Measurements from ENCODE around the gene UGDH. TPM values are rescaled to one million over a fixed set of nuclear protein-coding genes. Genes with fewer than 3 reads are reported as not detected.
"Not testable (repeated sequence)": the region's sequence is repeated elsewhere in the genome, so short reads cannot be mapped to it uniquely, and the experiment has no call there.

UGDH gene
- total and polyA plus RNA-seq, 4 donors, result 33.1 to 241 (median 84.0) TPM

- Histone ChIP-seq H3K9me3 (ENCODE audit: control insufficient read depth in 4 of 4, low read length in 3 of 4) (no peaks in the 10 kb centered on the region), H3K27ac (ENCODE audit: low read depth in 1 of 2, low read length in 2 of 2) (no peak overlapping the region), H3K36me3 (ENCODE audit: control insufficient read depth in 4 of 4, insufficient read depth in 3 of 4, low read depth in 1 of 4, low read length in 3 of 4) (peaks cover 0 to 3% (median 3%) of the 10 kb centered on the region in 4 donors), H3K9ac (ENCODE audit: low read depth in 1 of 2, low read length in 2 of 2) (no peak overlapping the region), H3K4me3 (ENCODE audit: low read depth in 1 of 3, low read length in 3 of 3) (no peak overlapping the region), H3K27me3 (ENCODE audit: control insufficient read depth in 4 of 4, insufficient read depth in 4 of 4, low read length in 3 of 4) (no peaks in the 10 kb centered on the region), H3K4me1 (ENCODE audit: control insufficient read depth in 4 of 4, insufficient read depth in 4 of 4, low read length in 3 of 4) (peaks cover 0 to 29% (median 19%) of the 10 kb centered on the region in 4 donors)
- WGBS, result 9% methylated on average over 1 of the region's 1 CpG
- no peak for DNase-seq (ENCODE audit: low spot score)
- TF ChIP-seq MAX (IDR thresholded peaks at IDR 0.05), result no peak
- no peak for TF ChIP-seq REST (IDR thresholded peaks at IDR 0.05)
- no peak for TF ChIP-seq EGR1 (IDR thresholded peaks at IDR 0.05; ENCODE audit: low read depth in 2 of 2)
- TF ChIP-seq GABPA (IDR thresholded peaks at IDR 0.05 in 1 of 2, conservative IDR thresholded peaks at IDR 0.05 in 1 of 2), result no peak
- no peak for TF ChIP-seq TAF1 (conservative IDR thresholded peaks at IDR 0.05)
- no peak for TF ChIP-seq FOXA2 (IDR thresholded peaks at IDR 0.05)
- no peak for TF ChIP-seq YY1 (IDR thresholded peaks at IDR 0.05)
- no peak for TF ChIP-seq RAD21 (IDR thresholded peaks at IDR 0.05)
- no peak for TF ChIP-seq HNF4A (conservative IDR thresholded peaks at IDR 0.05)
- TF ChIP-seq, protein P1, sequence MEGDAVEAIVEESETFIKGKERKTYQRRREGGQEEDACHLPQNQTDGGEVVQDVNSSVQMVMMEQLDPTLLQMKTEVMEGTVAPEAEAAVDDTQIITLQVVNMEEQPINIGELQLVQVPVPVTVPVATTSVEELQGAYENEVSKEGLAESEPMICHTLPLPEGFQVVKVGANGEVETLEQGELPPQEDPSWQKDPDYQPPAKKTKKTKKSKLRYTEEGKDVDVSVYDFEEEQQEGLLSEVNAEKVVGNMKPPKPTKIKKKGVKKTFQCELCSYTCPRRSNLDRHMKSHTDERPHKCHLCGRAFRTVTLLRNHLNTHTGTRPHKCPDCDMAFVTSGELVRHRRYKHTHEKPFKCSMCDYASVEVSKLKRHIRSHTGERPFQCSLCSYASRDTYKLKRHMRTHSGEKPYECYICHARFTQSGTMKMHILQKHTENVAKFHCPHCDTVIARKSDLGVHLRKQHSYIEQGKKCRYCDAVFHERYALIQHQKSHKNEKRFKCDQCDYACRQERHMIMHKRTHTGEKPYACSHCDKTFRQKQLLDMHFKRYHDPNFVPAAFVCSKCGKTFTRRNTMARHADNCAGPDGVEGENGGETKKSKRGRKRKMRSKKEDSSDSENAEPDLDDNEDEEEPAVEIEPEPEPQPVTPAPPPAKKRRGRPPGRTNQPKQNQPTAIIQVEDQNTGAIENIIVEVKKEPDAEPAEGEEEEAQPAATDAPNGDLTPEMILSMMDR (IDR thresholded peaks at IDR 0.05; ENCODE audit: low read depth, low read length, missing input control), result no peak
- no peak for TF ChIP-seq NR2F2 (IDR thresholded peaks at IDR 0.05)
- no peak for TF ChIP-seq FOXA1 (IDR thresholded peaks at IDR 0.05)
- TF ChIP-seq, protein P2, sequence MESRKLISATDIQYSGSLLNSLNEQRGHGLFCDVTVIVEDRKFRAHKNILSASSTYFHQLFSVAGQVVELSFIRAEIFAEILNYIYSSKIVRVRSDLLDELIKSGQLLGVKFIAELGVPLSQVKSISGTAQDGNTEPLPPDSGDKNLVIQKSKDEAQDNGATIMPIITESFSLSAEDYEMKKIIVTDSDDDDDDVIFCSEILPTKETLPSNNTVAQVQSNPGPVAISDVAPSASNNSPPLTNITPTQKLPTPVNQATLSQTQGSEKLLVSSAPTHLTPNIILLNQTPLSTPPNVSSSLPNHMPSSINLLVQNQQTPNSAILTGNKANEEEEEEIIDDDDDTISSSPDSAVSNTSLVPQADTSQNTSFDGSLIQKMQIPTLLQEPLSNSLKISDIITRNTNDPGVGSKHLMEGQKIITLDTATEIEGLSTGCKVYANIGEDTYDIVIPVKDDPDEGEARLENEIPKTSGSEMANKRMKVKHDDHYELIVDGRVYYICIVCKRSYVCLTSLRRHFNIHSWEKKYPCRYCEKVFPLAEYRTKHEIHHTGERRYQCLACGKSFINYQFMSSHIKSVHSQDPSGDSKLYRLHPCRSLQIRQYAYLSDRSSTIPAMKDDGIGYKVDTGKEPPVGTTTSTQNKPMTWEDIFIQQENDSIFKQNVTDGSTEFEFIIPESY (IDR thresholded peaks at IDR 0.05), result no peak
Measured at GRCh38 chr4:39544580-39545315, 17.5 kb upstream of the UGDH start.

- DNase-seq (ENCODE audit: low spot score), result not testable (repeated sequence)
Measured at GRCh38 chr4:39544080-39544479, 16.8 kb upstream of the UGDH start.

More at GRCh38 chr4:39544080-39544479, 16.8 kb upstream of the UGDH start:
- not testable (repeated sequence) for H3K27ac ChIP-seq (ENCODE audit: low read depth in 1 of 2, low read length in 2 of 2); H3K9ac ChIP-seq (ENCODE audit: low read depth in 1 of 2, low read length in 2 of 2); H3K9me3 ChIP-seq (ENCODE audit: control insufficient read depth in 4 of 4, low read length in 3 of 4); H3K27me3 ChIP-seq (ENCODE audit: control insufficient read depth in 4 of 4, insufficient read depth in 4 of 4, low read length in 3 of 4); H3K36me3 ChIP-seq (ENCODE audit: control insufficient read depth in 4 of 4, insufficient read depth in 3 of 4, low read depth in 1 of 4, low read length in 3 of 4); H3K4me3 ChIP-seq (ENCODE audit: low read depth in 1 of 3, low read length in 3 of 3)
- H3K4me1 ChIP-seq (ENCODE audit: control insufficient read depth in 4 of 4, insufficient read depth in 4 of 4, low read length in 3 of 4), result peaks cover 0 to 29% (median 19%) of the 10 kb centered on the region in 4 donors
- WGBS, result 86% methylated on average over 4 of the region's 4 CpGs

Measured in liver (tissue), 9 donors.